SH-SY5Y (cell line): ENCODE data around the gene RGS7.

Source experiments
- GATA2 ChIP-seq: IDR thresholded peaks from 2 replicates; pipeline ENCODE4 v1.6.1; 2011; ENCODE audit warnings: mild to moderate bottlenecking, low read depth, low read length
- GATA3 ChIP-seq: IDR thresholded peaks from 2 replicates; pipeline ENCODE4 v1.6.1; 2011; ENCODE audit warnings: low read depth, mild to moderate bottlenecking, low read length, moderate library complexity

Gene RGS7

GRCh38 chr1:240946926-240947325, 410.1 kb downstream of the RGS7 start:
- no peak for TF ChIP-seq GATA2
- no peak for TF ChIP-seq GATA3

GRCh38 chr1:240942901-240943300, 414.1 kb downstream of the RGS7 start:
- TF ChIP-seq GATA2 (no peak), GATA3 (no peak)

GRCh38 chr1:240941701-240942370, 415.2 kb downstream of the RGS7 start:
- TF ChIP-seq GATA2 (no peak), GATA3 (no peak)

GRCh38 chr1:240936911-240937668, 419.9 kb downstream of the RGS7 start:
- no peak for TF ChIP-seq GATA3
- no peak for TF ChIP-seq GATA2

GRCh38 chr1:240935920-240936319, 421.1 kb downstream of the RGS7 start:
- TF ChIP-seq GATA2: no peak
- TF ChIP-seq GATA3: no peak

GRCh38 chr1:240931031-240931430, 426.0 kb downstream of the RGS7 start:
- no peak for TF ChIP-seq GATA2
- no peak for TF ChIP-seq GATA3

- TF ChIP-seq GATA2: no peak
- no peak for TF ChIP-seq GATA3
Measured at GRCh38 chr1:240928265-240928664, 428.7 kb downstream of the RGS7 start.

- TF ChIP-seq GATA3 (no peak), GATA2 (no peak)
Measured at GRCh38 chr1:240927821-240928220, 429.2 kb downstream of the RGS7 start.

GRCh38 chr1:240925273-240925672, 431.7 kb downstream of the RGS7 start:
- TF ChIP-seq GATA3 (no peak), GATA2 (no peak)

GRCh38 chr1:240917976-240918375, 439.0 kb downstream of the RGS7 start:
- TF ChIP-seq GATA3 (no peak), GATA2 (no peak)

- TF ChIP-seq GATA3 (no peak), GATA2 (no peak)
Measured at GRCh38 chr1:240914506-240914905, 442.5 kb downstream of the RGS7 start.

- TF ChIP-seq GATA2: no peak
Measured at GRCh38 chr1:240912821-240913220, 444.2 kb downstream of the RGS7 start.

- no peak for TF ChIP-seq GATA2
- TF ChIP-seq GATA3: no peak
Measured at GRCh38 chr1:240909701-240910457, 447.1 kb downstream of the RGS7 start.

GRCh38 chr1:240906477-240906876, 450.5 kb downstream of the RGS7 start:
- TF ChIP-seq GATA2: no peak
- TF ChIP-seq GATA3: no peak

- TF ChIP-seq GATA3 (no peak), GATA2 (no peak)
Measured at GRCh38 chr1:240905225-240905765, 451.7 kb downstream of the RGS7 start.

- TF ChIP-seq GATA2 (no peak), GATA3 (no peak)
Measured at GRCh38 chr1:240888787-240889048, 468.3 kb downstream of the RGS7 start.
